Transverse colon (tissue), 4 donors: Measurements from ENCODE around the gene MEF2D.

Source experiments
- CTCF ChIP-seq, 5 experiments: fragments of 200-600 bp in 3 of 5; fragments of 450-650 bp in 2 of 5; sonication (generic) in 3 of 5; IDR thresholded peaks; 1 replicate in 2 of 5; 2 replicates in 3 of 5; pipeline ENCODE4 v1.5.1; 2016 to 2017; ENCODE audit warnings: antibody characterized with exemption in 5 of 5, inconsistent platforms in 3 of 5, mild to moderate bottlenecking in 2 of 5, moderate library complexity in 1 of 5
- POLR2A ChIP-seq: fragments of 450-650 bp; IDR thresholded peaks from one replicate; pipeline ENCODE4 v1.6.1; 2016; ENCODE audit warnings: antibody characterized with exemption, mild to moderate bottlenecking, moderate library complexity
- POLR2AphosphoS5 ChIP-seq, 3 donors: sonication (generic); formaldehyde crosslinking; IDR thresholded peaks; one replicate each; pipeline ENCODE4 v1.6.1; 2016; ENCODE audit warnings: antibody characterized with exemption in 3 of 3

- TF ChIP-seq CTCF (IDR thresholded peaks at IDR 0.05), result no peak
- TF ChIP-seq POLR2A, result no peak
- no peak for TF ChIP-seq POLR2AphosphoS5 (IDR thresholded peaks at IDR 0.05)
These were observed 27.7 kb upstream of the MEF2D start for GRCh38 chr1:156528231-156528630.
